Thyroid gland (tissue), 4 donors: ENCODE data around the gene CISTR. TPM values are rescaled to one million over a fixed set of nuclear protein-coding genes. Genes with fewer than 3 reads are reported as not detected.
A peak's percentile ranks its signal among the peaks of the same experiment; 100 is the strongest.

ENCODE experiments used
- DNase-seq, 2 donors: peaks; one replicate each; pipeline ENCODE4 v3.0.0-alpha.2; 2019
- H3K27ac ChIP-seq, 3 donors: fragments of 200-600 bp; sonication (generic); 1 replicate in 2 of 3; 2 replicates in 1 of 3; pipeline ENCODE4 v1.5.1; 2016 to 2019; ENCODE audit warnings: mild to moderate bottlenecking in 1 of 3, moderate library complexity in 1 of 3
- H3K27me3 ChIP-seq: fragments of 200-600 bp; sonication (generic); one replicate; pipeline ENCODE4 v1.5.1; 2019
- H3K36me3 ChIP-seq, 2 donors: fragments of 200-600 bp; sonication (generic); one replicate each; pipeline ENCODE4 v1.5.1; 2016 to 2019
- H3K4me1 ChIP-seq, 2 donors: fragments of 200-600 bp; sonication (generic); one replicate each; pipeline ENCODE4 v1.5.1; 2017 to 2019
- H3K4me3 ChIP-seq, 3 donors: fragments of 200-600 bp; sonication (generic); replicated peaks in 1 of 3; 1 replicate in 2 of 3; 2 replicates in 1 of 3; pipeline ENCODE4 v1.5.1; 2016; ENCODE audit warnings: mild to moderate bottlenecking in 1 of 3
- H3K9me3 ChIP-seq: fragments of 200-600 bp; sonication (generic); one replicate; pipeline ENCODE4 v1.5.1; 2017
- POLR2A ChIP-seq, 2 donors: fragments of 450-650 bp; IDR thresholded peaks; one replicate each; pipeline ENCODE4 v1.6.1; 2017; ENCODE audit warnings: antibody characterized with exemption in 2 of 2, mild to moderate bottlenecking in 2 of 2, moderate library complexity in 1 of 2
- WGBS, 2 donors: methylation state at CpG; one replicate each; pipeline ENCODE4 v1.1.5; 2017; 5-methylcytosine and 5-hydroxymethylcytosine counted together
- intact Hi-C: fragments of 100-400 bp; cut with DNase I; formaldehyde crosslinking; loops from one replicate; pipeline ENCODE4 v1.15.1; 2023
- total RNA-seq, 4 donors: library from RNA; depleted of rRNA; stranded (reverse); fragments of >200 nt; gene quantifications; one replicate each; pipeline ENCODE4 v1.2.3, GENCODE V29; 2016
- TF ChIP-seq, protein P1 (sequence below), 6 experiments: fragments of 200-600 bp in 3 of 6; fragments of 450-650 bp in 3 of 6; sonication (generic) in 3 of 6; IDR thresholded peaks; one replicate each; pipeline ENCODE4 v1.5.1; 2016 to 2019; ENCODE audit warnings: antibody characterized with exemption in 6 of 6, mild to moderate bottlenecking in 2 of 6, inconsistent platforms in 1 of 6, moderate library complexity in 1 of 6

CISTR gene
- total RNA-seq, 4 donors from 2014 or later: not detected

- WGBS, 2 donors: 31 to 44% methylated on average over 7 of the region's 7 CpGs
- DNase-seq: no peak
- H3K27me3 ChIP-seq: no peaks in the 10 kb centered on the region
- H3K4me1 ChIP-seq: peaks cover 17 to 22% of the 10 kb centered on the region in 2 donors
- TF ChIP-seq, protein P1, sequence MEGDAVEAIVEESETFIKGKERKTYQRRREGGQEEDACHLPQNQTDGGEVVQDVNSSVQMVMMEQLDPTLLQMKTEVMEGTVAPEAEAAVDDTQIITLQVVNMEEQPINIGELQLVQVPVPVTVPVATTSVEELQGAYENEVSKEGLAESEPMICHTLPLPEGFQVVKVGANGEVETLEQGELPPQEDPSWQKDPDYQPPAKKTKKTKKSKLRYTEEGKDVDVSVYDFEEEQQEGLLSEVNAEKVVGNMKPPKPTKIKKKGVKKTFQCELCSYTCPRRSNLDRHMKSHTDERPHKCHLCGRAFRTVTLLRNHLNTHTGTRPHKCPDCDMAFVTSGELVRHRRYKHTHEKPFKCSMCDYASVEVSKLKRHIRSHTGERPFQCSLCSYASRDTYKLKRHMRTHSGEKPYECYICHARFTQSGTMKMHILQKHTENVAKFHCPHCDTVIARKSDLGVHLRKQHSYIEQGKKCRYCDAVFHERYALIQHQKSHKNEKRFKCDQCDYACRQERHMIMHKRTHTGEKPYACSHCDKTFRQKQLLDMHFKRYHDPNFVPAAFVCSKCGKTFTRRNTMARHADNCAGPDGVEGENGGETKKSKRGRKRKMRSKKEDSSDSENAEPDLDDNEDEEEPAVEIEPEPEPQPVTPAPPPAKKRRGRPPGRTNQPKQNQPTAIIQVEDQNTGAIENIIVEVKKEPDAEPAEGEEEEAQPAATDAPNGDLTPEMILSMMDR (IDR thresholded peaks at IDR 0.05): no peak
- TF ChIP-seq POLR2A (IDR thresholded peaks at IDR 0.05): no peak
- no peak overlapping the region for H3K27ac ChIP-seq
- no peak overlapping the region for H3K4me3 ChIP-seq
- H3K9me3 ChIP-seq: no peaks in the 10 kb centered on the region
- no peaks in the 10 kb centered on the region for H3K36me3 ChIP-seq
- intact Hi-C loops: no loop called here
Observed at GRCh38 chr12:53758081-53758729, 6.4 kb upstream of the CISTR start.

- H3K9me3 ChIP-seq: no peaks in the 10 kb centered on the region
- TF ChIP-seq, protein P1 (IDR thresholded peaks at IDR 0.05): peak; percentile 74 to 99 (median 82)
- no peak for TF ChIP-seq POLR2A (IDR thresholded peaks at IDR 0.05)
- H3K27ac ChIP-seq: no peak overlapping the region
- intact Hi-C loops: no loop called here
- no peaks in the 10 kb centered on the region for H3K36me3 ChIP-seq
- H3K4me3 ChIP-seq: no peak overlapping the region
- 7 to 8% methylated on average over 15 to 17 of the region's 17 CpGs for WGBS, 2 donors
- DNase-seq: peak; percentile 75 to 79
- no peaks in the 10 kb centered on the region for H3K27me3 ChIP-seq
- peaks cover 17 to 22% of the 10 kb centered on the region in 2 donors for H3K4me1 ChIP-seq
Observed at GRCh38 chr12:53757101-53757770, 5.5 kb upstream of the CISTR start.

DNA sequence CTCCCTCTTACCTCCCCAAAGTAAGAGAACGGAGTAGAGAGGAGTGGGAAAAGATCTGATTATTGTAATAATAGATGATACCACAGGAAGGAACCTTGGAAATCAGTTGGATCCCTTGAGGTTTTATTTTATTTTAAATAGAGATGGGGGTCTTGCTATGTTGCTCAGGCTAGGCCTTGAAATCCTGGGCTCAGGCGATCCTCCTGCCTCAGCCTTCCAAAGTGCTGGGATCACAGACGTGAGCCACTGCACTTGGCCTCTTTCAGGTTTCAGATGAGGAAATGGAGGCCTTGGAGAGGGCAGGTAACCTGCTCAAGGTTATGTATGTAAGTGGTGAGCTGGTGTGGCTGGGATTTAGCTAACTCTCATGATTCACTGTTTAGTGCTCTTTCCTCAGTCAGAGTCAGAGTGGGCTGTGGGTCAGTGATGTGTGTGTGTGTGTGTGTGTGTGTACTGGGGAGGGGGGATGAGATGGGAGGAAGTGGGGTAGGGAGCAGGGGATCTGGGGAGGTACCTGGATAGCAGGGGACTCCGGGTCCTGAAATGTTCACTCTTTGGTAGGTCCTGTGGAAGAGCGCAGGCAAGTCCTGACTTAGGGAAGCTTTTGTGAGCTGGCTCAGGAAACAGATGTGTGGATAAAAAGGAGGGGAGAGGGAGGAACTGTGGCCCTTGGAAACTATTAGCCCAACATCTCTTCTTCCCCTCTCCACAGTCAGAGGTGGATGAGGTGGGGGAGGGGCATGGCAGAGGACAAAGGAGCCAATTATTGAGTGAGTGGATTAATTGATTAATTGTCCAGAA, 4.7 kb upstream of the CISTR start:
- H3K27ac ChIP-seq: no peak overlapping the region
- H3K27me3 ChIP-seq: no peaks in the 10 kb centered on the region

GRCh38 chr12:53755893-53756292, 4.1 kb upstream of the CISTR start:
- no peak for DNase-seq
- Histone ChIP-seq H3K27ac (no peak overlapping the region), H3K9me3 (no peaks in the 10 kb centered on the region), H3K4me1 (peaks cover 21 to 33% of the 10 kb centered on the region in 2 donors), H3K4me3 (no peak overlapping the region), H3K27me3 (no peaks in the 10 kb centered on the region), H3K36me3 (no peaks in the 10 kb centered on the region)
- intact Hi-C loops: no loop called here
- TF ChIP-seq, protein P1 (IDR thresholded peaks at IDR 0.05): no peak
- no peak for TF ChIP-seq POLR2A (IDR thresholded peaks at IDR 0.05)
- 57 to 63% methylated on average over 3 of the region's 3 CpGs for WGBS, 2 donors

More for the DNA sequence above, 4.7 kb upstream of the CISTR start:
- Histone ChIP-seq H3K4me3 (no peak overlapping the region), H3K36me3 (no peaks in the 10 kb centered on the region), H3K9me3 (no peaks in the 10 kb centered on the region), H3K4me1 (peaks cover 21 to 29% of the 10 kb centered on the region in 2 donors)
- TF ChIP-seq, protein P1 (IDR thresholded peaks at IDR 0.05): no peak
- TF ChIP-seq POLR2A (IDR thresholded peaks at IDR 0.05): no peak
- WGBS, 2 donors: 92 to 93% methylated on average over 5 of the region's 5 CpGs
- intact Hi-C loops: no loop called here
- DNase-seq: no peak
